ENCODE measurements around the gene PLCXD1. TPM values are rescaled to one million over a fixed set of nuclear protein-coding genes. Genes with fewer than 3 reads are reported as not detected.

The PLCXD1 gene
- total and polyA plus RNA-seq, 10 donors = 9.9 to 35.0 (median 21.5) TPM

GRCh38 chrX:347351-348117 lies 66.4 kb downstream of the PLCXD1 start:
- H3K36me3 ChIP-seq = peaks cover 0 to 57% (median 12%) of the 10 kb centered on the region in 6 donors
- TF ChIP-seq CTCF (IDR thresholded peaks at IDR 0.05 in 8 of 11, conservative IDR thresholded peaks at IDR 0.05 in 3 of 11) = no peak
- no peaks in the 10 kb centered on the region for H3K27me3 ChIP-seq (replicated peaks in 1 of 7)
- peak; percentile 69 for DNase-seq
- H3K4me1 ChIP-seq = peaks cover 0 to 23% (median 7%) of the 10 kb centered on the region in 6 donors
- intact Hi-C loops (cut with DNase I; ENCODE audit: low total_unique reads) = no loop called here
- H3K27ac ChIP-seq = no peak overlapping the region
- no peaks in the 10 kb centered on the region for H3K9me3 ChIP-seq
- 96 to 97% (median 97%) methylated on average over 42 to 59 of the region's 59 CpGs for WGBS, 5 donors
- no peak overlapping the region for H3K4me3 ChIP-seq

- no peaks in the 10 kb centered on the region for H3K9me3 ChIP-seq
- H3K27me3 ChIP-seq (replicated peaks in 1 of 7) = no peaks in the 10 kb centered on the region
- 66 to 77% (median 73%) methylated on average over 11 of the region's 11 CpGs for WGBS, 5 donors
- H3K36me3 ChIP-seq = peaks cover 0 to 62% (median 12%) of the 10 kb centered on the region in 6 donors
- H3K4me1 ChIP-seq = peaks cover 0 to 23% (median 7%) of the 10 kb centered on the region in 6 donors
- DNase-seq = peak; percentile 81
- H3K27ac ChIP-seq = peak overlapping the region in 6 of 8 donors; percentile 60 to 83 (median 77)
- no peak overlapping the region for H3K4me3 ChIP-seq
- intact Hi-C loops (cut with DNase I; ENCODE audit: low total_unique reads) = no loop called here
- no peak for TF ChIP-seq CTCF (IDR thresholded peaks at IDR 0.05 in 8 of 11, conservative IDR thresholded peaks at IDR 0.05 in 3 of 11)
- TF ChIP-seq POLR2A (IDR thresholded peaks at IDR 0.05) = no peak
- peak in 2 of 3 donors; percentile 70 to 74 for TF ChIP-seq POLR2AphosphoS5 (IDR thresholded peaks at IDR 0.05)
Observed at GRCh38 chrX:348461-349117, 67.4 kb downstream of the PLCXD1 start.

GRCh38 chrX:349196-349595 lies 68.0 kb downstream of the PLCXD1 start:
- Histone ChIP-seq H3K4me3 (no peak overlapping the region), H3K27ac (peak overlapping the region in 7 of 8 donors; percentile 27 to 83 (median 76)), H3K4me1 (peaks cover 0 to 23% (median 7%) of the 10 kb centered on the region in 6 donors), H3K36me3 (peaks cover 0 to 61% (median 12%) of the 10 kb centered on the region in 6 donors), H3K9me3 (no peaks in the 10 kb centered on the region), H3K27me3 (replicated peaks in 1 of 7) (no peaks in the 10 kb centered on the region)
- intact Hi-C loops (cut with DNase I; ENCODE audit: low total_unique reads) = no loop called here
- no peak for TF ChIP-seq POLR2A (IDR thresholded peaks at IDR 0.05)
- no peak for TF ChIP-seq POLR2AphosphoS5 (IDR thresholded peaks at IDR 0.05)
- TF ChIP-seq CTCF (IDR thresholded peaks at IDR 0.05 in 8 of 11, conservative IDR thresholded peaks at IDR 0.05 in 3 of 11) = no peak
- 66 to 81% (median 76%) methylated on average over 18 of the region's 18 CpGs for WGBS, 5 donors
- DNase-seq = peak; percentile 64

GRCh38 chrX:349702-350101 lies 68.5 kb downstream of the PLCXD1 start:
- H3K4me3 ChIP-seq = no peak overlapping the region
- H3K4me1 ChIP-seq = peaks cover 0 to 23% (median 7%) of the 10 kb centered on the region in 6 donors
- no peaks in the 10 kb centered on the region for H3K27me3 ChIP-seq (replicated peaks in 1 of 7)
- H3K36me3 ChIP-seq = peaks cover 0 to 60% (median 9%) of the 10 kb centered on the region in 6 donors
- DNase-seq = peak; percentile 41
- WGBS, 5 donors = 66 to 77% (median 75%) methylated on average over 10 of the region's 10 CpGs
- H3K27ac ChIP-seq = peak overlapping the region in 7 of 8 donors; percentile 27 to 83 (median 76)
- H3K9me3 ChIP-seq = no peaks in the 10 kb centered on the region
- intact Hi-C loops (cut with DNase I; ENCODE audit: low total_unique reads) = no loop called here
- no peak for TF ChIP-seq POLR2A (IDR thresholded peaks at IDR 0.05)
- TF ChIP-seq CTCF (IDR thresholded peaks at IDR 0.05 in 8 of 11, conservative IDR thresholded peaks at IDR 0.05 in 3 of 11) = no peak
- TF ChIP-seq POLR2AphosphoS5 (IDR thresholded peaks at IDR 0.05) = no peak

Measured in spleen (tissue), 11 donors.